K562 (cell line): Measurements from ENCODE around the gene CEBPA. TPM values are rescaled to one million over a fixed set of nuclear protein-coding genes. Genes with fewer than 3 reads are reported as not detected.

Experiments
- ATAC-seq: fragments of 200-7000 bp; cut with Tn5 transposase; 3 replicates; pipeline ENCODE4 v1.9.1; 2020; ENCODE audit warnings: moderate library complexity
- BruUV-seq: library from RNA; stranded (reverse); fragments of 400-500 nt; replicated peaks from 2 replicates; lab custom pipeline; 2021; lab: Mats Ljungman, UMichigan
- CTCF ChIA-PET: fragments of 300-600 bp; formaldehyde crosslinking; extraction: SDS; loops from one replicate; lab custom pipeline; 2021; ENCODE audit warnings: low intra/inter-chr PET ratio; lab: Yijun Ruan, JAX
- POLR2A ChIA-PET: fragments of 300-600, 350-650 bp; sonication (Branson Sonifier 250); formaldehyde crosslinking; extraction: SDS; loops from one replicate; lab custom pipeline; 2021; ENCODE audit warnings: antibody characterized with exemption, inconsistent platforms; lab: Yijun Ruan, JAX
- DNase-seq, 4 experiments: peaks; one replicate each; pipeline versions ENCODE4 v3.0.0 to v3.0.0-alpha.2; 2011 to 2018; ENCODE audit warnings: low spot score in 3 of 4, mixed read lengths in 3 of 4; ENCODE audit errors: extremely low read depth in 1 of 4
- FAIRE-seq: peaks from 2 replicates; lab custom pipeline; 2011; peaks lifted over from hg19 to GRCh38; lab: Jason Lieb, UNC
- H2AFZ ChIP-seq: 2 replicates; pipeline ENCODE4 v1.6.0; 2011; ENCODE audit warnings: low read depth, low read length, control low read depth, inconsistent platforms
- H3K27ac ChIP-seq: fragments of 200-600 bp; 3 replicates; pipeline ENCODE4 v1.8.0; 2011; ENCODE audit warnings: low read depth, mild to moderate bottlenecking, control low read depth, inconsistent platforms, low read length, moderate library complexity, mixed read lengths; ENCODE audit errors: extremely low read depth
- H3K27me3 ChIP-seq, 2 experiments: fragments of 300-600 bp in 1 of 2; 2 replicates in 1 of 2; 3 replicates in 1 of 2; pipeline versions ENCODE4 v1.6.0 to v1.8.0; 2011; ENCODE audit warnings: inconsistent platforms in 2 of 2, low read length in 2 of 2, mild to moderate bottlenecking in 1 of 2, mixed read lengths in 1 of 2, moderate library complexity in 1 of 2; ENCODE audit not compliant: control insufficient read depth in 2 of 2, insufficient read depth in 2 of 2
- H3K36me3 ChIP-seq: fragments of 300-600 bp; 3 replicates; pipeline ENCODE4 v1.8.0; 2011; ENCODE audit warnings: mild to moderate bottlenecking, low read length, inconsistent platforms; ENCODE audit not compliant: control insufficient read depth, insufficient read depth
- H3K4me1 ChIP-seq, 2 experiments: fragments of 200-600 bp in 1 of 2; replicated peaks in 1 of 2; 2 replicates in 1 of 2; 3 replicates in 1 of 2; pipeline versions ENCODE4 v1.5.1 to v1.8.0; 2011; ENCODE audit warnings: inconsistent platforms in 2 of 2, low read length in 2 of 2, mild to moderate bottlenecking in 1 of 2, mixed read lengths in 1 of 2, moderate library complexity in 1 of 2; ENCODE audit not compliant: control insufficient read depth in 2 of 2, insufficient read depth in 2 of 2
- H3K4me2 ChIP-seq: 2 replicates; pipeline ENCODE4 v1.6.1; 2011; ENCODE audit warnings: low read length, control low read depth, inconsistent platforms, mixed read lengths; ENCODE audit not compliant: insufficient read depth
- H3K4me3 ChIP-seq: fragments of 200-600 bp; sonication (generic), shearing (Covaris generic); 2 replicates; pipeline ENCODE4 v1.5.1; 2016; ENCODE audit warnings: control low read depth, inconsistent platforms
- H3K79me2 ChIP-seq: fragments of 200-600 bp; 3 replicates; pipeline ENCODE4 v1.8.0; 2011; ENCODE audit warnings: low read length, inconsistent platforms; ENCODE audit not compliant: control insufficient read depth, insufficient read depth
- H3K9ac ChIP-seq, 2 experiments: 2 replicates each; pipeline versions ENCODE4 v1.6.0 to v1.6.1; 2011; ENCODE audit warnings: low read depth in 2 of 2, low read length in 2 of 2, control low read depth in 1 of 2, inconsistent platforms in 1 of 2, mild to moderate bottlenecking in 1 of 2, mixed read lengths in 1 of 2; ENCODE audit not compliant: insufficient read depth in 1 of 2
- H3K9me1 ChIP-seq: one replicate; pipeline ENCODE4 v1.6.0; 2011; ENCODE audit warnings: inconsistent platforms, mild to moderate bottlenecking, low read length, moderate library complexity; ENCODE audit not compliant: control insufficient read depth, insufficient read depth
- H3K9me3 ChIP-seq: replicated peaks from 2 replicates; pipeline ENCODE4 v1.5.1; 2011; ENCODE audit warnings: low read depth, low read length, inconsistent platforms; ENCODE audit not compliant: control insufficient read depth, insufficient read depth
- H4K20me1 ChIP-seq: replicated peaks from 2 replicates; pipeline ENCODE4 v1.6.1; 2011; ENCODE audit warnings: low read length, inconsistent platforms, mixed read lengths; ENCODE audit not compliant: control insufficient read depth, insufficient read depth
- CXXC5 ChIP-seq: fragments of 250-450 bp; sonication (Bioruptor Pico); IDR thresholded peaks from 2 replicates; pipeline ENCODE4 v1.8.0; 2022; ENCODE audit warnings: inconsistent platforms, mild to moderate bottlenecking, moderate library complexity
- E2F3 ChIP-seq: fragments of 250-450 bp; sonication (Bioruptor Pico); IDR thresholded peaks from 2 replicates; pipeline ENCODE4 v1.4.0; 2020; ENCODE audit warnings: mild to moderate bottlenecking
- EHMT2 ChIP-seq: fragments of 450-650 bp; IDR thresholded peaks from 2 replicates; pipeline ENCODE4 v1.6.1; 2018; ENCODE audit warnings: antibody characterized with exemption
- FOXP1 ChIP-seq: sonication (generic); formaldehyde crosslinking; IDR thresholded peaks from 2 replicates; pipeline ENCODE4 v1.8.0; 2022; ENCODE audit warnings: mild to moderate bottlenecking, missing genetic modification reagents
- GABPB2 ChIP-seq: fragments of 250-450 bp; sonication (Bioruptor Pico); conservative IDR thresholded peaks from 2 replicates; pipeline ENCODE4 v1.5.1; 2021; ENCODE audit warnings: mild to moderate bottlenecking
- L3MBTL2 ChIP-seq: fragments of 450-650 bp; IDR thresholded peaks from 2 replicates; pipeline ENCODE4 v1.6.1; 2016; ENCODE audit warnings: mild to moderate bottlenecking, moderate library complexity
- LARP7 ChIP-seq: fragments of 450-650 bp; IDR thresholded peaks from 2 replicates; pipeline ENCODE4 v1.6.1; 2016
- STAG1 ChIP-seq: sonication (generic); formaldehyde crosslinking; IDR thresholded peaks from 2 replicates; pipeline ENCODE4 v1.5.0; 2020; ENCODE audit warnings: missing genetic modification reagents, borderline replicate concordance
- TAF7 ChIP-seq: fragments of 450-650 bp; IDR thresholded peaks from 2 replicates; pipeline ENCODE4 v1.6.1; 2016; ENCODE audit warnings: missing genetic modification characterization, missing compliant biosample characterization
- U2AF1 ChIP-seq: fragments of 200-400 bp; formaldehyde crosslinking; optimal IDR thresholded peaks from 2 replicates; pipeline ENCODE3; 2017; ENCODE audit warnings: mild to moderate bottlenecking, low read depth, low read length, moderate library complexity
- ZKSCAN8 ChIP-seq: fragments of 200-800 bp; sonication (Bioruptor generic); IDR thresholded peaks from 2 replicates; pipeline ENCODE4 v1.6.1; 2016; ENCODE audit warnings: missing genetic modification characterization, missing compliant biosample characterization
- ZNF124 ChIP-seq: sonication (generic); formaldehyde crosslinking; IDR thresholded peaks from 2 replicates; pipeline ENCODE4 v1.8.1; 2022; ENCODE audit warnings: missing genetic modification reagents
- ZNF23 ChIP-seq: fragments of 250-450 bp; sonication (Bioruptor Pico); IDR thresholded peaks from 2 replicates; pipeline ENCODE4 v1.4.0; 2020; ENCODE audit warnings: mild to moderate bottlenecking
- WGBS: fragments of 100-300 bp; shearing (Covaris generic); methylation state at CpG from one replicate; pipeline ENCODE4 v1.1.6; 2016; ENCODE audit warnings: low coverage, mixed read lengths; ENCODE audit not compliant: insufficient coverage; ENCODE audit errors: missing lambda C conversion rate; 5-methylcytosine and 5-hydroxymethylcytosine counted together
- in situ Hi-C: fragments of 300-500 bp; cut with MboI; formaldehyde crosslinking; loops from 4 replicates; pipeline ENCODE4 v1.15.0; 2018; ENCODE audit warnings: inconsistent platforms, mixed read lengths
- intact Hi-C: fragments of 100-400 bp; cut with micrococcal nuclease; formaldehyde crosslinking; loops from 2 replicates; pipeline ENCODE4 v1.14.2; 2022
- polyA plus RNA-seq, 8 experiments: library from polyadenylated mRNA; depleted of rRNA in 4 of 8; stranded (reverse) in 5 of 8; unstranded in 3 of 8; fragments of >200 nt; fragmentation: Nextera tagmentation in 2 of 8; fragmentation: Illumina TruSeq in 1 of 8; extraction: Ambion mirVana in 2 of 8; extraction: Trizol in 1 of 8; gene quantifications; 2 replicates each; pipeline versions ENCODE4 v1.2.1 to v1.2.3, GENCODE V29; 2011 to 2014; ENCODE audit warnings: inconsistent platforms in 1 of 8, missing spikeins in 1 of 8
- total RNA-seq, 7 experiments: library from RNA; depleted of rRNA in 6 of 7; stranded (reverse); fragments of >200 nt in 6 of 7; fragmentation: Illumina TruSeq in 2 of 7; extraction: Trizol in 2 of 7; gene quantifications; 2 replicates each; pipeline versions ENCODE4 v1.2.1 to v1.2.3, GENCODE V29; 2011 to 2021; ENCODE audit warnings: low replicate concordance in 1 of 7
- TF ChIP-seq, protein P1 (sequence below): IDR thresholded peaks from 2 replicates; pipeline ENCODE4 v1.6.1; 2011; ENCODE audit warnings: borderline replicate concordance, low read depth, mild to moderate bottlenecking, moderate library complexity, low read length; ENCODE audit not compliant: insufficient read depth, poor library complexity, severe bottlenecking
- TF ChIP-seq, protein P2 (sequence below): fragments of 250-450 bp; sonication (Bioruptor Pico); IDR thresholded peaks from 2 replicates; pipeline ENCODE4 v1.8.0; 2021; ENCODE audit warnings: moderate library complexity, mild to moderate bottlenecking, inconsistent platforms
- TF ChIP-seq, protein P3 (sequence below): fragments of 450-650 bp; formaldehyde crosslinking; conservative IDR thresholded peaks from 2 replicates; pipeline ENCODE4 v1.4.0; 2022; ENCODE audit warnings: mild to moderate bottlenecking, missing genetic modification characterization

CEBPA gene
- total and polyA plus RNA-seq, 9 of the 15 experiments (the other 6 are each of a cell fraction or from before 2014, with no cell fraction given), result 0.03 to 0.59 (median 0.15) TPM; not detected in 2

DNA sequence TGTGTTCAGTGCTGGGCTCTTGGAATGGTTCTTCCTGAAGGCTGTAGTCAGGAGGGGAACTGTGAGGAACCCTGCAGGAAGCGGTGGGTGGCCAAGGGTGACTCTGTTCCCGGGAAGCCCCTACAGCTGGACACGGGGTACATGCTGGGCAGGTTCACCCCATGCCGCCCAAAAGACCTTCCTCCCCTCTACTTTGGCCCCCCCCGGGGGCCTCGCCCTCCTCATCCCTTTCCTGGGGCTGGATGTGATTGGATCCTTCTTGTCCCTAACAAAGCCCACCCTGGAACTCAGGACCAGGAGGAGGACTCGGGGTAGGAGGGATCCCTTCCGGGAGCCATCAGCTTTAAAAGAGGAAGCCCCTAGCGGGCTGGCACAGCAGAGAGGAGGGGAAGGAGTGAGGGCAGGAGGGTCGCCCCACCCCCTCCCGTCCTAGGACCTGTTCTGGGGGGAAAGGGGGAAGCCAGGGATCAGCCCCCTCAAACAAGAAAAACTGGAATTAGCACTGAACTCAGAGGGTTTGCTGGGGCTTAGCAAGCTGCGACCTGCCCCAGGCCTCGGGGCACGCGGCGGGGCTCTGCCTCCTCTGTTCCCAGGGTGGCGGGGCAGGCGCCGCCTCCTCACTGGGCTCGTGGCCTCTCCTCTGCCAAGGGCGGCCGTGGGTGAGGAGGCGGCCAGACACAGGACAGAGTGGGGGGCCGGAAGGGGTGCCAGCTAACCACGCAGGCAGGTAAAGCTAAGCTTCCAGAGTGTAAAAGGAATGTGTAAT, 4.0 kb downstream of the CEBPA start:
- Histone ChIP-seq H3K4me3 (no peak overlapping the region), H3K79me2 (no peaks in the 10 kb centered on the region), H3K4me1 (peaks cover 8 to 39% of the 10 kb centered on the region in 2 experiments; a peak in 3 of 5 replicates), H4K20me1 (peaks cover 8% of the 10 kb centered on the region; the same call in 1 of the 2 replicates), H3K27me3 (peaks cover 12 to 55% of the 10 kb centered on the region in 2 experiments; a peak in 3 of 5 replicates), H3K36me3 (no peaks in the 10 kb centered on the region), H3K27ac (no peak overlapping the region), H2AFZ (no peak overlapping the region), H3K9me3 (no peaks in the 10 kb centered on the region), H3K9ac (no peak overlapping the region), H3K4me2 (no peak overlapping the region), H3K9me1 (no peaks in the 10 kb centered on the region)
- TF ChIP-seq ZKSCAN8 (CRISPR knock-in tag) (no peak), ZNF124 (CRISPR knock-in tag) (no peak), LARP7 (no peak), GABPB2 (no peak), ZNF23 (CRISPR knock-in tag) (no peak), STAG1 (CRISPR knock-in tag) (no peak), L3MBTL2 (no peak), FOXP1 (CRISPR knock-in tag) (no peak), TAF7 (tag) (no peak), E2F3 (CRISPR knock-in tag) (no peak), EHMT2 (no peak), U2AF1 (no peak), CXXC5 (no peak)
- TF ChIP-seq, protein P1, sequence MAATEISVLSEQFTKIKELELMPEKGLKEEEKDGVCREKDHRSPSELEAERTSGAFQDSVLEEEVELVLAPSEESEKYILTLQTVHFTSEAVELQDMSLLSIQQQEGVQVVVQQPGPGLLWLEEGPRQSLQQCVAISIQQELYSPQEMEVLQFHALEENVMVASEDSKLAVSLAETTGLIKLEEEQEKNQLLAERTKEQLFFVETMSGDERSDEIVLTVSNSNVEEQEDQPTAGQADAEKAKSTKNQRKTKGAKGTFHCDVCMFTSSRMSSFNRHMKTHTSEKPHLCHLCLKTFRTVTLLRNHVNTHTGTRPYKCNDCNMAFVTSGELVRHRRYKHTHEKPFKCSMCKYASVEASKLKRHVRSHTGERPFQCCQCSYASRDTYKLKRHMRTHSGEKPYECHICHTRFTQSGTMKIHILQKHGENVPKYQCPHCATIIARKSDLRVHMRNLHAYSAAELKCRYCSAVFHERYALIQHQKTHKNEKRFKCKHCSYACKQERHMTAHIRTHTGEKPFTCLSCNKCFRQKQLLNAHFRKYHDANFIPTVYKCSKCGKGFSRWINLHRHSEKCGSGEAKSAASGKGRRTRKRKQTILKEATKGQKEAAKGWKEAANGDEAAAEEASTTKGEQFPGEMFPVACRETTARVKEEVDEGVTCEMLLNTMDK, result no peak
- TF ChIP-seq, protein P2, sequence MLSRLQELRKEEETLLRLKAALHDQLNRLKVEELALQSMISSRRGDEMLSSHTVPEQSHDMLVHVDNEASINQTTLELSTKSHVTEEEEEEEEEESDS (CRISPR knock-in tag), result no peak
- TF ChIP-seq, protein P3, sequence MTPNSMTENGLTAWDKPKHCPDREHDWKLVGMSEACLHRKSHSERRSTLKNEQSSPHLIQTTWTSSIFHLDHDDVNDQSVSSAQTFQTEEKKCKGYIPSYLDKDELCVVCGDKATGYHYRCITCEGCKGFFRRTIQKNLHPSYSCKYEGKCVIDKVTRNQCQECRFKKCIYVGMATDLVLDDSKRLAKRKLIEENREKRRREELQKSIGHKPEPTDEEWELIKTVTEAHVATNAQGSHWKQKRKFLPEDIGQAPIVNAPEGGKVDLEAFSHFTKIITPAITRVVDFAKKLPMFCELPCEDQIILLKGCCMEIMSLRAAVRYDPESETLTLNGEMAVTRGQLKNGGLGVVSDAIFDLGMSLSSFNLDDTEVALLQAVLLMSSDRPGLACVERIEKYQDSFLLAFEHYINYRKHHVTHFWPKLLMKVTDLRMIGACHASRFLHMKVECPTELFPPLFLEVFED (CRISPR knock-in tag), result no peak
- intact Hi-C loops (no loop called here), in situ Hi-C loops (no loop called here)
- no peak for FAIRE-seq
- 6% methylated on average over 21 of the region's 25 CpGs for WGBS
- BruUV-seq, result no TSS peak
- ChIA-PET CTCF (no interaction called here), POLR2A (interaction anchor here (1.0 kb wide), 1 partner anchor 75 kb away, joined by 5 read pairs; the partner anchor contains the start of gene CEBPG)
- no peak for DNase-seq
- ATAC-seq, result no peak
